Left lung (tissue), 10 donors: ENCODE data around the gene F7. TPM values are rescaled to one million over a fixed set of nuclear protein-coding genes. Genes with fewer than 3 reads are reported as not detected.
A peak's percentile ranks its signal among the peaks of the same experiment; 100 is the strongest.

Experiments used
- ATAC-seq: fragments of 200-7000 bp; cut with Tn5 transposase; one replicate; pipeline ENCODE4 v1.9.1; 2020; ENCODE audit warnings: moderate library complexity
- DNase-seq, 4 donors: peaks; one replicate each; pipeline ENCODE4 v3.0.0-alpha.2; 2013 to 2020
- H3K27ac ChIP-seq, 2 donors: fragments of 200-600 bp; sonication (generic) in 1 of 2; one replicate each; pipeline versions ENCODE4 v1.5.0 to v1.8.0; 2020 to 2021
- H3K27me3 ChIP-seq, 2 donors: fragments of 200-600 bp; sonication (generic) in 1 of 2; one replicate each; pipeline versions ENCODE4 v1.5.0 to v1.8.0; 2020 to 2021
- H3K36me3 ChIP-seq, 2 donors: fragments of 200-600 bp; sonication (generic) in 1 of 2; one replicate each; pipeline versions ENCODE4 v1.5.0 to v1.8.0; 2020 to 2021
- H3K4me1 ChIP-seq, 2 donors: fragments of 200-600 bp; one replicate each; pipeline ENCODE4 v1.8.0; 2021
- H3K4me3 ChIP-seq, 2 donors: fragments of 200-600 bp; sonication (generic) in 1 of 2; one replicate each; pipeline versions ENCODE4 v1.5.0 to v1.8.0; 2020 to 2021; ENCODE audit warnings: mild to moderate bottlenecking in 1 of 2
- H3K9me3 ChIP-seq, 2 donors: fragments of 200-600 bp; sonication (generic) in 1 of 2; one replicate each; pipeline versions ENCODE4 v1.5.0 to v1.8.0; 2020 to 2021
- intact Hi-C, 2 donors: fragments of 100-400 bp; cut with DNase I; formaldehyde crosslinking; loops; one replicate each; pipeline versions ENCODE4 v1.11.2 to v1.14.2; 2022
- polyA plus RNA-seq, 6 donors: library from polyadenylated mRNA; unstranded; fragments of 120-200 nt; gene quantifications; one replicate each; pipeline ENCODE4 v1.2.1, GENCODE V29; 2013; ENCODE audit not compliant: insufficient read length in 6 of 6
- total RNA-seq, 2 donors: library from RNA; stranded (reverse); fragmentation: NEBNext Ultra II Directional; extraction: Animal tissue kit (Norgen Biotek cat#: 25700); gene quantifications; one replicate each; pipeline ENCODE4 v1.2.1, GENCODE V29; 2021
- TF ChIP-seq, protein P1 (sequence below), 2 donors: fragments of 200-600 bp; sonication (generic) in 1 of 2; IDR thresholded peaks; one replicate each; pipeline versions ENCODE4 v1.5.0 to v1.8.0; 2021; ENCODE audit warnings: antibody characterized with exemption in 2 of 2
- donor health status: DM: no; HTN: yes; CAD: no.
- donor health status: DM: no; HTN: no; CAD: no.

The F7 gene
- total and polyA plus RNA-seq, 8 donors: 0.46 to 1.0 (median 0.89) TPM; not detected in 2

GRCh38 chr13:113084943-113085540 lies 20.5 kb upstream of the F7 start:
- no peaks in the 10 kb centered on the region for H3K4me1 ChIP-seq
- DNase-seq (peak in 1 of 4 donors; percentile 66), ATAC-seq (no peak)
- H3K4me3 ChIP-seq: no peak overlapping the region
- TF ChIP-seq, protein P1, sequence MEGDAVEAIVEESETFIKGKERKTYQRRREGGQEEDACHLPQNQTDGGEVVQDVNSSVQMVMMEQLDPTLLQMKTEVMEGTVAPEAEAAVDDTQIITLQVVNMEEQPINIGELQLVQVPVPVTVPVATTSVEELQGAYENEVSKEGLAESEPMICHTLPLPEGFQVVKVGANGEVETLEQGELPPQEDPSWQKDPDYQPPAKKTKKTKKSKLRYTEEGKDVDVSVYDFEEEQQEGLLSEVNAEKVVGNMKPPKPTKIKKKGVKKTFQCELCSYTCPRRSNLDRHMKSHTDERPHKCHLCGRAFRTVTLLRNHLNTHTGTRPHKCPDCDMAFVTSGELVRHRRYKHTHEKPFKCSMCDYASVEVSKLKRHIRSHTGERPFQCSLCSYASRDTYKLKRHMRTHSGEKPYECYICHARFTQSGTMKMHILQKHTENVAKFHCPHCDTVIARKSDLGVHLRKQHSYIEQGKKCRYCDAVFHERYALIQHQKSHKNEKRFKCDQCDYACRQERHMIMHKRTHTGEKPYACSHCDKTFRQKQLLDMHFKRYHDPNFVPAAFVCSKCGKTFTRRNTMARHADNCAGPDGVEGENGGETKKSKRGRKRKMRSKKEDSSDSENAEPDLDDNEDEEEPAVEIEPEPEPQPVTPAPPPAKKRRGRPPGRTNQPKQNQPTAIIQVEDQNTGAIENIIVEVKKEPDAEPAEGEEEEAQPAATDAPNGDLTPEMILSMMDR (IDR thresholded peaks at IDR 0.05): no peak
- H3K9me3 ChIP-seq: no peaks in the 10 kb centered on the region
- intact Hi-C loops: no loop called here
- H3K27me3 ChIP-seq: no peaks in the 10 kb centered on the region
- H3K36me3 ChIP-seq: peaks cover 0 to 38% of the 10 kb centered on the region in 2 donors
- no peak overlapping the region for H3K27ac ChIP-seq

DNA sequence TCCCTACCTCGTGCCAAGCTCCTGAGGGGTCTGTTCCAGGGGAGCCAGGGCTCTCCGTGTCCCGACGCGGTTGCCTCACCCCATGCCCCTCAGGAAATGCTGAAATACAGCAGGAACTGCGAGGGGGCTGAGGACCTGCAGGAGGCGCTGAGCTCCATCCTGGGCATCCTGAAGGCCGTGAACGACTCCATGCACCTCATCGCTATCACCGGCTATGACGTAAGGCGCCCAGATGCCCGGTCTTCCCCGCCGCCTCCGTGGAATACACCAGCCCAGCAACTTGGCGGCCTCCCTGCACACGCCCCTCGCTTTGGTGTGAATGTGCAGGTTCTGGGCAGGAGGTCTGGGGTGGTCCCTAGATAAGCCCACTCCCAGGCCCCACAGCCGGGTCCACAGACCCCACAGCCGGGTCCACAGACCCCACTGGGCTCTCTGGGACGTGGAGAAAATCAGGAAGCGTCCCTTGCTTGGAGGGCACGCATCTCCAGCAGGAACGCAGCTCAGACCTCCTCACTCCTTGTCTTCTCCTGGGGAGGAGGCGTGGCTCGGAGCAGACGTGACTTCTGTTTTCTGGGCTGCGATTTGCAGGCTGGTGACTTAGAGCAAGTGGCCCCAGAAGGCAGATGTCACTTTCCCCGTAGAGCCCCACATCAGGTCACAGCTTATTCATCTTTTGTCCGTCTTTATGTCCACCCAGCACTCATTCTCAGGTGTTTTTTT lies 19.4 kb upstream of the F7 start:
- H3K27me3 ChIP-seq: no peaks in the 10 kb centered on the region
- TF ChIP-seq, protein P1 (IDR thresholded peaks at IDR 0.05): no peak
- peak in 1 of 4 donors; percentile 71 for DNase-seq
- no peaks in the 10 kb centered on the region for H3K4me1 ChIP-seq
- H3K27ac ChIP-seq: no peak overlapping the region
- no peak for ATAC-seq
- intact Hi-C loops: no loop called here
- H3K9me3 ChIP-seq: no peaks in the 10 kb centered on the region
- no peak overlapping the region for H3K4me3 ChIP-seq
- peaks cover 0 to 45% of the 10 kb centered on the region in 2 donors for H3K36me3 ChIP-seq

DNA sequence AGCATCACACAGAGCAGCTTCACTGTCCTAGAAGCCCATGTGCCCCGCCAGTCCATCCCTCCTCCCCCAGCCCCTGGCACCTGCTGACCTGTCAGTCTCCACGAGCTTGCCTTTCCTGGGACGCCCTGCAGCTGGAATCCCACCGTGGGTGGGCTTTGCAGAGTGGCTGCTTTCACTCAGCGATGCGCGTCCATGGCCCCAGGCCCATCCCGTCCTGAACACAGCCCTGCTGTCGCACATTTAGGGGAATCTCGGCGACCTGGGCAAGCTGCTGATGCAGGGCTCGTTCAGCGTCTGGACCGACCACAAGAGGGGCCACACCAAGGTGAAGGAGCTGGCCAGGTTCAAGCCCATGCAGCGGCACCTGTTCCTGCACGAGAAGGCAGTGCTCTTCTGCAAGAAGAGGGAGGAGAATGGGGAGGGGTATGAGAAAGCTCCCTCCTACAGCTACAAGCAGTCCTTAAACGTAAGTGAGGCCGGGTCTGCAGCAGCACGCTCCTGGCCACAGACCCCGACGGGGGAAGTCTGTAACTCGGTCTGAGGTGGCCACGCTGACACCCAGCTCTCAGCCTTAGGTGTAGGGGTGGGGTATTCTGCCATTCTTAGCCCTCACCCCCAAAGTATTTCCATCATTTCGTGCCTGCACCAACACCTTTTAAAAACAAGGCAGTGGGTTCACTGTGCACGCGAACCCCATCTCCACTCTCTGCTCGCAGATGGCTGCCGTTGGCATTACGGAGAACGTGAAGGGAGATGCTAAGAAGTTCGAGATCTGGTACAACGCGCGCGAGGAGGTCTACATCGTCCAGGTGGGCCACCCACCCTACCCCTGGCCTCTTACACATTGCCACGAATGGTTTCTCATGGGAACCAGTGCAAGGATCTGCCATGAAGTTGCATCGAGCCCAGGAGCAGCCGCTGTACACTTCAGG lies 18.3 kb upstream of the F7 start:
- peak in 1 of 4 donors; percentile 65 for DNase-seq
- Histone ChIP-seq H3K4me3 (no peak overlapping the region), H3K27ac (no peak overlapping the region), H3K9me3 (no peaks in the 10 kb centered on the region), H3K4me1 (no peaks in the 10 kb centered on the region), H3K36me3 (peaks cover 0 to 49% of the 10 kb centered on the region in 2 donors), H3K27me3 (no peaks in the 10 kb centered on the region)
- ATAC-seq: no peak
- intact Hi-C loops: no loop called here
- TF ChIP-seq, protein P1 (IDR thresholded peaks at IDR 0.05): no peak

DNA sequence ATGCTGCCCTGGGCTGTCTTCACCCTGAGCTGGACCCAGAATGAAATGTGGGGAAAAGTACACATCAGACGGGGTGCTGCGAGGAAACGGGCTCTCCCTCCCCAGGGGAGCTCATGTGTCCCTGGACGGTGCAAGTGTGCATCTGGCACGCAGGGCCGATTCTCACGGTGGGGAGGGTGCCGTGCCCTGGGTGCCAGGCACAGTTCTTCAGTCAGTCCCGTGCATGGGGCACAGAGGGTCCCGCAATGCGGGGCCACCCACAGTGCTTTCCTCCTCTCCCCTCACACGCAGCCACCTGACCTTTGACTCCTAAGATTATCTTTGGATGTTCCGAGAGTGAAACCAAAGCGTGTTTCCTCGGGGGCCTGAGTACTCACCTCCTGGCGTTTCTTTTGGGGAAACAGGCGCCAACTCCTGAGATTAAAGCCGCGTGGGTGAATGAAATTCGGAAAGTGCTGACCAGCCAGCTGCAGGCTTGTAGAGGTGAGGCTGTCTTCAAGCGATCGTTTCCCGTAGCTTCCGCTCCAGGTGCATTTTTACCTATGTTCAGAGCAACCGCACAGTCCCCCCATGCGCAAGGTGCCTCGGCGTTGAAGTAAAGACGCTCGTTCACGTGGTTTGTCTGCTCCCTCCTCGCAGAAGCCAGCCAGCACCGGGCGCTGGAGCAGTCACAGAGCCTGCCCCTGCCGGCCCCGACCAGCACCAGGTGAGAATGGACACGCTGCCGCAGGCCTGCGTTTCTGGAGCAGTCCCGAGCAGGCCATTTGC lies 17.5 kb upstream of the F7 start:
- TF ChIP-seq, protein P1 (IDR thresholded peaks at IDR 0.05): no peak
- Histone ChIP-seq H3K36me3 (peaks cover 0 to 49% of the 10 kb centered on the region in 2 donors), H3K27me3 (no peaks in the 10 kb centered on the region), H3K9me3 (no peaks in the 10 kb centered on the region), H3K4me3 (no peak overlapping the region), H3K27ac (no peak overlapping the region), H3K4me1 (no peaks in the 10 kb centered on the region)
- intact Hi-C loops: no loop called here
- peak in 1 of 4 donors; percentile 77 for DNase-seq
- ATAC-seq: no peak
